DMS114 treated with DMSO at 0.1 percent for 48 hours (cell line): ENCODE data around the gene EML6.

Experiments
- DNase-seq: peaks from one replicate; lab custom pipeline; 2025; ENCODE audit not compliant: unreplicated experiment; lab: John Stamatoyannopoulos, UW

The EML6 gene

GRCh38 chr2:54750040-54750439, 26.6 kb downstream of the EML6 start:
- DNase-seq = no peak

GRCh38 chr2:54752439-54752838, 29.0 kb downstream of the EML6 start:
- DNase-seq = no peak

GRCh38 chr2:54755641-54756326, 32.3 kb downstream of the EML6 start:
- DNase-seq = no peak

GRCh38 chr2:54757500-54757899, 34.0 kb downstream of the EML6 start:
- no peak for DNase-seq

DNA sequence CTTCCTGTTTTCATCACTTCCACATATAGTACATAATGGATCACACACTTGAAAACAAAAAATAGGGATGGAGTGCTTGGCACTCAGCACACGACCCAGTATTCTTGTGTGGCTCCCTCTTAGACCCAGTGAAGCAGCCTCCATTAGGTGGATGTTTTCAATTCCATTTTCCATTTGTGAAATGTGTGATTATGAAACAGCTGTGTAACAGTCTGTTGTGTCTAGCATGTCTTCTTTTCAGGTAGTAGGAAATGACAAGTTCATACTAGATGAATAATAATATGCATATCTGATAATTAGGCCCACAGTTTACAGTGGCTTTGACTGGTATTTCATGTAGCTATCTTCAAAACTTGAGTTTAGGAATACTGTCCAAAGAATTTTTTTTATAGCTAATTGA, 35.5 kb downstream of the EML6 start:
- DNase-seq = no peak

- DNase-seq = no peak
These were observed 36.8 kb downstream of the EML6 start for GRCh38 chr2:54760310-54760709.

- DNase-seq = no peak
These were observed 40.3 kb downstream of the EML6 start for GRCh38 chr2:54763636-54764291.

GRCh38 chr2:54767921-54768320, 44.5 kb downstream of the EML6 start:
- no peak for DNase-seq

DNA sequence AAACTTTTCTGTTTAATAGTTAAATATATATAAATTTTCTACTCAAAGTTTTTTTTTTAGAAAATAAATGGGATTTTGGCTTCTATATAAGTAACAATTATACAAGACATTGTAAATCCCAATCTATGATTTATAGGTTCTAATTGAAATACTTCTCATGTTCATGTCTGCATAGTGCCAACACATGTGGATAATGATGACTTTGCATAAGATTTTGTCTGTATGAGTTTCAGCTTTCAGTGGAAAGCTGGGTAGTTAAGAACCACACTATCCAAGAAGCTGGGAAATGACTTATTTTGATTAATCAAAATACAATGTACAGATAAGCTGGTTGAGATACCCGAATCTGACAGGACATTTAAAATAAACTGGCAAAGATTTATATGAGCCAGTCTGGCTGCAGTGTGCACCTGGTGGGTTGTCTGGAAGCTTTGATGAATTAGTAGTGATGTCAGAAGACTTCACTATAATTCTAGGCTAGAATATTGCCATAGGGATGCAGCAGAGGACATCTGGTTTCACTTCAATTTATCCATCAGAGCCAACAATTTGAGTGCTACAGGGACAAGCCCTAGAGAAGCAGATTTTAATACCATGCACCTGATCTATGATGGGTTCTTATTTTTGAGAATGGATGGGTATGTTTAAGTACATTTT, 45.4 kb downstream of the EML6 start:
- no peak for DNase-seq

DNA sequence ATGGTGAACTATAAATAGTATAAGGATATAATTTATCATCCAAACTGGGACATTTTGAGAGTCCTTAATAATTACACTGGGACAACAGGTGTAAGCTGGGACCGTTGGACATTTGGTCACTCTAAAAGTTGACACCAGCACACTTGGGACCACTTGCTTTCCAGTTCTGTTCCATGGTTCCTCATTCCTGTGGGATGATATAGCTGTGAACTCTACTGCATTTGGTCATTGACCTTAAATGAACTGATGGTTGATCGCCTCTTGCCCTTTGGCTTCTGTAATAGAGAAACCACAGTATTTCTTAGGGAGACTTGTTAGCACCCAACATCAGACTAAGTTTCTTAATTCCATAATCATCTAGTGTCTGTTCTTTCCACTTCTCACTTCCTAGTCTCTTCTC, 46.7 kb downstream of the EML6 start:
- no peak for DNase-seq

DNA sequence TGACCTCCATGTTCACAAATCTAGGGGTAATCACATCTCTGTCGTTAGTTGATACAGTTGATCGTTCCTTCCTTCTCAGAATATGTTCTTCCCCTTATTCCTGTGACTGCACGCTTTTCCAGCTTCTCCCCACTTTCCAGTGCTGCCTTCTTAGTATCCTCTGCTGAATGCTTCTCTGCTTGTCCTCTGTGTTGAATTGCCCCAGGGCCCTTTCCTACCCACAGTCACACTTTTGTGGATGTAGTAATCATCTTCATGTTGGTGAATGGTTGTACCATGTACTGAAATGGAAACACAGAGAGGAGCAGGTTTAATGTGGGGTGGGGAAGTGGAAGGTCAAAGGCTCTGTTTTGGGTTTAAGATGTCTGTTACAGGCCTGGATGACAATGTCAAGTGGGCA, 47.2 kb downstream of the EML6 start:
- no peak for DNase-seq

DNA sequence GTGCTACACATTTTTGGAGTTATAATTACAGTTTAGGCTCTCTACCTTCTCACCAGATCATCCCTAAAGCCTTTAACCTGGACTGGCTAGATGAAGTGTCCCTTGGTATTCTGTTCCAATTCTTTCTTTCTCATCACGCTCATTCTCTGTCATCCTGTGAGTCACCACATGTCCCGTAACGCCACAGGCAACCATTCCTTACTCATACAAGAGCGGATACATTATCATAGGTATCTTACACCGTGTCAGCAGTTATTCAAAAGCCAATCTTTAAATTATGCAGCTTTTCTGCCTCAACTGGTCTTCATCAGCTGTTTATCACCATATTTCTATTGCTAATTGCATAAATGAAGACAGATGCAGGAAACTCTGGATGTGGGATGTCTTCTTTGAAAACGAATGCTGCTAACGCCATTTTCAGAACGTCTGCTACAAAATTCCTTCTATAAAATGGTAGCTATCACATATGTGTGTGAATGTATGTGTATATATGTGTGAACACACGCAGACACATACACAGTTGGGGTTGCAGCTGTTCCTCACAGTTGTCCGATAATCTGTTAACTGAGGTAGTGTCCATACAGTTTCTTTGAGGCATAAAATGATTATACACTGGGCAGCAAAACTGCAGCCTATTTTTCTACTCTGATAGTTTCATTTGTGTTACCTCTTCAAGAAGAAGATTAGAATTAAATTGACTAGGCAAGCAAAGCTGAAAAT, 47.9 kb downstream of the EML6 start:
- DNase-seq = no peak

- DNase-seq = no peak
These were observed 48.6 kb downstream of the EML6 start for GRCh38 chr2:54772110-54772509.

- no peak for DNase-seq
These were observed 49.1 kb downstream of the EML6 start for GRCh38 chr2:54772531-54772930.

GRCh38 chr2:54773233-54773632, 49.8 kb downstream of the EML6 start:
- DNase-seq = no peak

- no peak for DNase-seq
These were observed 50.4 kb downstream of the EML6 start for GRCh38 chr2:54773838-54774237.

- no peak for DNase-seq
These were observed 52.2 kb downstream of the EML6 start for GRCh38 chr2:54775710-54776109.

DNA sequence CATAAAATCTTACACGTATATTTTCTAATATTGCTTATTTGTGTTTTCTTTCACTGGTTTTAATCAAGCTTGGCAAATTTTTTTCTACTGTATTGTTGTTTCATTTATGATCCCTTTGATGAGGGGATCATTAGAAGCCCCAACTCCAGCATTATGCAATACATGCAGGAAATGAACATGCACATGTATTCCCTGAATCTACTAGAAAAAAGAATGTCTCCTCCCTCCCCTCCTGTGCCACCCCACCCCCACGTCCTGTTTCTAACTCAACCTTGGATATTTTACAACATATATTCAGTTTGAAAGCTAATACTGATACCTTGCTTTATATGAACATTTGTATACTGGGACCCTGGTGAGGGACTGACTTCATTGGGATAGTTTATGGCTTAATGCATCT, 53.0 kb downstream of the EML6 start:
- DNase-seq = no peak

GRCh38 chr2:54783349-54783748, 59.9 kb downstream of the EML6 start:
- no peak for DNase-seq

- DNase-seq = no peak
These were observed 63.8 kb downstream of the EML6 start for GRCh38 chr2:54787270-54787669.

GRCh38 chr2:54787755-54788366, 64.4 kb downstream of the EML6 start:
- DNase-seq = no peak
